H1 (cell line): ENCODE measurements around the gene DYNC1LI1. TPM values are rescaled to one million over a fixed set of nuclear protein-coding genes. Genes with fewer than 3 reads are reported as not detected.

Experiments
- polyA plus RNA-seq, 7 experiments: library from polyadenylated mRNA; depleted of rRNA in 3 of 7; stranded (reverse) in 5 of 7; unstranded in 2 of 7; fragments of >200 nt in 5 of 7; fragments of 200-250 nt in 2 of 7; gene quantifications; 1 replicate in 5 of 7; 2 replicates in 1 of 7; 4 replicates in 1 of 7; pipeline versions ENCODE4 v1.2.1 to v1.2.3, GENCODE V29; 2011 to 2013; ENCODE audit warnings: missing spikeins in 2 of 7, mixed read lengths in 2 of 7
- total RNA-seq: library from RNA; stranded (reverse); fragmentation: NEBNext Ultra II Directional; extraction: Animal tissue kit (Norgen Biotek cat#: 25700); gene quantifications from 2 replicates; pipeline ENCODE4 v1.2.1, GENCODE V29; 2021
- TF ChIP-seq, protein P1 (sequence below): fragments of 300-600 bp; sonication (generic); IDR thresholded peaks from 2 replicates; pipeline ENCODE4 v1.7.1; 2012; ENCODE audit warnings: low read length, moderate library complexity, mild to moderate bottlenecking, inconsistent platforms; ENCODE audit not compliant: insufficient replicate concordance

DYNC1LI1 gene
- total and polyA plus RNA-seq, 2 of the 8 experiments (the other 6 are each of a cell fraction or from before 2014, with no cell fraction given) = 13.6 to 45.1 TPM

DNA sequence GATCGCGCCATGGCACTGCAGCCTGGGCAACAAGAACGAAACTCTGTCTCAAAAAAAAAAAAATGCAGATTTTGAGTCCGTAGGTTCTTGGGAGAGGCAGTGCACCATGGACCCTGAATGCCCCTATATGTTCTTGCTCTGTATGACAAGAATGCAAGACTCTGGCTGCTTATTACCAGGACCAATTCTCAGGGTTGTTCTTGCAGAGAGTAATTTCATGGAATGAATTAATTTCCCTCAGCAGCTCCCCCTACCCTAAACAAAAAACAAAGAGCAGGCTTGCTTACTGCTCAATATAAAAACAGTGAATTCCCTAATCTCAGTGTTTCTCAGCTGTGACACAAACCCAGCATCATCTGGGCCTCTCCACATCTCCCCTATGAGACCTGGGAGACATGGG is 20.5 kb upstream of the DYNC1LI1 start (continued):
- TF ChIP-seq, protein P1, sequence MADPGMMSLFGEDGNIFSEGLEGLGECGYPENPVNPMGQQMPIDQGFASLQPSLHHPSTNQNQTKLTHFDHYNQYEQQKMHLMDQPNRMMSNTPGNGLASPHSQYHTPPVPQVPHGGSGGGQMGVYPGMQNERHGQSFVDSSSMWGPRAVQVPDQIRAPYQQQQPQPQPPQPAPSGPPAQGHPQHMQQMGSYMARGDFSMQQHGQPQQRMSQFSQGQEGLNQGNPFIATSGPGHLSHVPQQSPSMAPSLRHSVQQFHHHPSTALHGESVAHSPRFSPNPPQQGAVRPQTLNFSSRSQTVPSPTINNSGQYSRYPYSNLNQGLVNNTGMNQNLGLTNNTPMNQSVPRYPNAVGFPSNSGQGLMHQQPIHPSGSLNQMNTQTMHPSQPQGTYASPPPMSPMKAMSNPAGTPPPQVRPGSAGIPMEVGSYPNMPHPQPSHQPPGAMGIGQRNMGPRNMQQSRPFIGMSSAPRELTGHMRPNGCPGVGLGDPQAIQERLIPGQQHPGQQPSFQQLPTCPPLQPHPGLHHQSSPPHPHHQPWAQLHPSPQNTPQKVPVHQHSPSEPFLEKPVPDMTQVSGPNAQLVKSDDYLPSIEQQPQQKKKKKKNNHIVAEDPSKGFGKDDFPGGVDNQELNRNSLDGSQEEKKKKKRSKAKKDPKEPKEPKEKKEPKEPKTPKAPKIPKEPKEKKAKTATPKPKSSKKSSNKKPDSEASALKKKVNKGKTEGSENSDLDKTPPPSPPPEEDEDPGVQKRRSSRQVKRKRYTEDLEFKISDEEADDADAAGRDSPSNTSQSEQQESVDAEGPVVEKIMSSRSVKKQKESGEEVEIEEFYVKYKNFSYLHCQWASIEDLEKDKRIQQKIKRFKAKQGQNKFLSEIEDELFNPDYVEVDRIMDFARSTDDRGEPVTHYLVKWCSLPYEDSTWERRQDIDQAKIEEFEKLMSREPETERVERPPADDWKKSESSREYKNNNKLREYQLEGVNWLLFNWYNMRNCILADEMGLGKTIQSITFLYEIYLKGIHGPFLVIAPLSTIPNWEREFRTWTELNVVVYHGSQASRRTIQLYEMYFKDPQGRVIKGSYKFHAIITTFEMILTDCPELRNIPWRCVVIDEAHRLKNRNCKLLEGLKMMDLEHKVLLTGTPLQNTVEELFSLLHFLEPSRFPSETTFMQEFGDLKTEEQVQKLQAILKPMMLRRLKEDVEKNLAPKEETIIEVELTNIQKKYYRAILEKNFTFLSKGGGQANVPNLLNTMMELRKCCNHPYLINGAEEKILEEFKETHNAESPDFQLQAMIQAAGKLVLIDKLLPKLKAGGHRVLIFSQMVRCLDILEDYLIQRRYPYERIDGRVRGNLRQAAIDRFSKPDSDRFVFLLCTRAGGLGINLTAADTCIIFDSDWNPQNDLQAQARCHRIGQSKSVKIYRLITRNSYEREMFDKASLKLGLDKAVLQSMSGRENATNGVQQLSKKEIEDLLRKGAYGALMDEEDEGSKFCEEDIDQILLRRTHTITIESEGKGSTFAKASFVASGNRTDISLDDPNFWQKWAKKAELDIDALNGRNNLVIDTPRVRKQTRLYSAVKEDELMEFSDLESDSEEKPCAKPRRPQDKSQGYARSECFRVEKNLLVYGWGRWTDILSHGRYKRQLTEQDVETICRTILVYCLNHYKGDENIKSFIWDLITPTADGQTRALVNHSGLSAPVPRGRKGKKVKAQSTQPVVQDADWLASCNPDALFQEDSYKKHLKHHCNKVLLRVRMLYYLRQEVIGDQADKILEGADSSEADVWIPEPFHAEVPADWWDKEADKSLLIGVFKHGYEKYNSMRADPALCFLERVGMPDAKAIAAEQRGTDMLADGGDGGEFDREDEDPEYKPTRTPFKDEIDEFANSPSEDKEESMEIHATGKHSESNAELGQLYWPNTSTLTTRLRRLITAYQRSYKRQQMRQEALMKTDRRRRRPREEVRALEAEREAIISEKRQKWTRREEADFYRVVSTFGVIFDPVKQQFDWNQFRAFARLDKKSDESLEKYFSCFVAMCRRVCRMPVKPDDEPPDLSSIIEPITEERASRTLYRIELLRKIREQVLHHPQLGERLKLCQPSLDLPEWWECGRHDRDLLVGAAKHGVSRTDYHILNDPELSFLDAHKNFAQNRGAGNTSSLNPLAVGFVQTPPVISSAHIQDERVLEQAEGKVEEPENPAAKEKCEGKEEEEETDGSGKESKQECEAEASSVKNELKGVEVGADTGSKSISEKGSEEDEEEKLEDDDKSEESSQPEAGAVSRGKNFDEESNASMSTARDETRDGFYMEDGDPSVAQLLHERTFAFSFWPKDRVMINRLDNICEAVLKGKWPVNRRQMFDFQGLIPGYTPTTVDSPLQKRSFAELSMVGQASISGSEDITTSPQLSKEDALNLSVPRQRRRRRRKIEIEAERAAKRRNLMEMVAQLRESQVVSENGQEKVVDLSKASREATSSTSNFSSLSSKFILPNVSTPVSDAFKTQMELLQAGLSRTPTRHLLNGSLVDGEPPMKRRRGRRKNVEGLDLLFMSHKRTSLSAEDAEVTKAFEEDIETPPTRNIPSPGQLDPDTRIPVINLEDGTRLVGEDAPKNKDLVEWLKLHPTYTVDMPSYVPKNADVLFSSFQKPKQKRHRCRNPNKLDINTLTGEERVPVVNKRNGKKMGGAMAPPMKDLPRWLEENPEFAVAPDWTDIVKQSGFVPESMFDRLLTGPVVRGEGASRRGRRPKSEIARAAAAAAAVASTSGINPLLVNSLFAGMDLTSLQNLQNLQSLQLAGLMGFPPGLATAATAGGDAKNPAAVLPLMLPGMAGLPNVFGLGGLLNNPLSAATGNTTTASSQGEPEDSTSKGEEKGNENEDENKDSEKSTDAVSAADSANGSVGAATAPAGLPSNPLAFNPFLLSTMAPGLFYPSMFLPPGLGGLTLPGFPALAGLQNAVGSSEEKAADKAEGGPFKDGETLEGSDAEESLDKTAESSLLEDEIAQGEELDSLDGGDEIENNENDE = no peak
